GM23338 (cell line): Measurements from ENCODE around the gene SFSWAP.
"Not testable (repeated sequence)": the region's sequence is repeated elsewhere in the genome, so short reads cannot be mapped to it uniquely, and the experiment has no call there.

Source experiments
- CREB1 ChIP-seq: fragments of 250-450 bp; sonication (Bioruptor Pico); IDR thresholded peaks from 2 replicates; pipeline ENCODE4 v1.5.0; 2020; ENCODE audit warnings: low read depth, mild to moderate bottlenecking, moderate library complexity
- CTCF ChIP-seq, 2 experiments: fragments of 200-600 bp in 1 of 2; sonication (generic) in 1 of 2; conservative IDR thresholded peaks; 2 replicates each; pipeline versions ENCODE4 v1.5.1 to v1.6.1; 2016 to 2017; ENCODE audit warnings: antibody characterized with exemption in 2 of 2, low read depth in 2 of 2, mild to moderate bottlenecking in 2 of 2, moderate library complexity in 1 of 2
- ETS1 ChIP-seq: IDR thresholded peaks from 2 replicates; pipeline ENCODE4 v1.6.1; 2016; ENCODE audit warnings: antibody characterized with exemption
- EZH2 ChIP-seq: fragments of 200-600 bp; sonication (generic); IDR thresholded peaks from one replicate; pipeline ENCODE4 v1.8.0; 2017; ENCODE audit warnings: antibody characterized with exemption, mild to moderate bottlenecking, low read depth; ENCODE audit not compliant: unreplicated experiment
- EZH2phosphoT487 ChIP-seq: fragments of 200-600 bp; sonication (generic); IDR thresholded peaks from one replicate; pipeline ENCODE4 v1.8.1; 2018; ENCODE audit warnings: antibody characterized with exemption; ENCODE audit not compliant: unreplicated experiment
- JUNB ChIP-seq: IDR thresholded peaks from one replicate; pipeline ENCODE4 v1.6.1; 2016; ENCODE audit warnings: antibody characterized with exemption; ENCODE audit not compliant: unreplicated experiment
- NANOG ChIP-seq: IDR thresholded peaks from 2 replicates; pipeline ENCODE4 v1.6.1; 2016; ENCODE audit warnings: antibody characterized with exemption, borderline replicate concordance
- POLR2AphosphoS5 ChIP-seq: IDR thresholded peaks from 2 replicates; pipeline ENCODE4 v1.6.1; 2016; ENCODE audit warnings: antibody characterized with exemption, low read depth
- REST ChIP-seq: IDR thresholded peaks from one replicate; pipeline ENCODE4 v1.6.1; 2018; ENCODE audit warnings: antibody characterized with exemption; ENCODE audit not compliant: unreplicated experiment
- STAT1 ChIP-seq: IDR thresholded peaks from one replicate; pipeline ENCODE4 v1.6.1; 2016; ENCODE audit warnings: antibody characterized with exemption; ENCODE audit not compliant: unreplicated experiment
- ZNF114 ChIP-seq: fragments of 250-450 bp; sonication (Bioruptor Pico); IDR thresholded peaks from 2 replicates; pipeline ENCODE4 v1.5.0; 2020; ENCODE audit warnings: mild to moderate bottlenecking, moderate library complexity
- ZNF331 ChIP-seq: fragments of 250-450 bp; sonication (Bioruptor Pico); IDR thresholded peaks from 2 replicates; pipeline ENCODE4 v1.5.0; 2020; ENCODE audit warnings: low read depth, mild to moderate bottlenecking, moderate library complexity
- ZNF462 ChIP-seq: fragments of 250-450 bp; sonication (Bioruptor Pico); IDR thresholded peaks from 2 replicates; pipeline ENCODE4 v1.5.0; 2020; ENCODE audit warnings: mild to moderate bottlenecking, moderate library complexity

- not testable (repeated sequence) for TF ChIP-seq EZH2phosphoT487; CTCF (conservative IDR thresholded peaks at IDR 0.05; ENCODE audit: low read depth in 2 of 2); REST; EZH2; ZNF331 (CRISPR knock-in tag); POLR2AphosphoS5; JUNB; CREB1; STAT1; NANOG; ZNF462 (CRISPR knock-in tag); ZNF114 (CRISPR knock-in tag); ETS1
These were observed 98.8 kb downstream of the SFSWAP start for GRCh38 chr12:131809476-131810254.
